ENCODE results near the gene CCDC179. TPM values are rescaled to one million over a fixed set of nuclear protein-coding genes. Genes with fewer than 3 reads are reported as not detected.

The CCDC179 gene
- total RNA-seq, 3 donors from 2014 or later, result not detected

DNA sequence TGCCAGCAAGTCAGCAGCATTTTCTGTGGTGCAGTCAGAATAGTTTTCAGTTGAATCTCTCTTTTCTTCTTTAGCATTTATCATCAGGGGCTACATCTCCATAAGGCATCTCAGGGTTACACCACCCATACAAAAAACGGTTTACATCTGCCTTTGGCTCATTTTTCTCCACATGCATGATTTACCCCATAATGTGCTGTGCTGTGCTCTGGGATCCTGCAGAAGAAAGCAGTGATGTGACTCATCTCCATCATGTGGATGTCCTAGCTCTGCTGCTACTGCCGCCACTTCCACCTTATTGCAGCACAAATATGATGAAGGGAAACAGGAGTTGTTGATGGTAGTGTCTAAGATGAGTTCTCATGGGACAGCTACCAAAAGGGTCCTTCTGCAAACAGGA lies 30.0 kb upstream of the CCDC179 start:
- no peak for ATAC-seq
- H3K36me3 ChIP-seq (ENCODE audit: low read depth), result no peaks in the 10 kb centered on the region
- intact Hi-C loops (cut with DNase I, micrococcal nuclease), result no loop called here

DNA sequence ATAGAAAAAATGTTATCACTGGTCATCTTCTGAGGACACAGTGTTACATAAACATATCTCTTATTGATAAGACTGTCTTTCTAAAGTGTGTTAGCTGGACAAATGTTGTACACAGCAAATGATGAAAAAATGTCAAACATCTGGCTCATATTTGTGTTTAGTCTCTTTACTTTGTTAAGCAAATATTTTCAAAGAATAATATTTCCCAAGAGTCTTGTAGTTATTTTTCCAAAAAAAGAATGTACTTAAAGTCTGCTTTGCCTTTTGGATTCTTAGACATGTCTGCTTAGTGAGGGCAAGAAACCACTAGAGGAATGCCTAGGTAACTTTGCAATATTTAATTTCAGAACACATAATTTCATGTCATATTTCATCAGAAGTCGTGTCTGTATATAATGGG lies 23.9 kb upstream of the CCDC179 start:
- TF ChIP-seq CTCF (IDR thresholded peaks at IDR 0.05), result no peak
- DNase-seq (no peak), ATAC-seq (no peak)
- intact Hi-C loops (cut with DNase I, micrococcal nuclease), result no loop called here
- H3K9me3 ChIP-seq, result no peaks in the 10 kb centered on the region
- H3K4me3 ChIP-seq, result no peak overlapping the region
- H3K4me1 ChIP-seq (ENCODE audit: low read depth), result no peaks in the 10 kb centered on the region
- no peaks in the 10 kb centered on the region for H3K36me3 ChIP-seq (ENCODE audit: low read depth)

More for the DNA sequence above, 30.0 kb upstream of the CCDC179 start:
- H3K9me3 ChIP-seq, result no peaks in the 10 kb centered on the region
- TF ChIP-seq CTCF (IDR thresholded peaks at IDR 0.05), result no peak
- no peak overlapping the region for H3K4me3 ChIP-seq
- DNase-seq, result no peak
- no peaks in the 10 kb centered on the region for H3K4me1 ChIP-seq (ENCODE audit: low read depth)

GRCh38 chr11:22879630-22880029 lies 19.4 kb upstream of the CCDC179 start:
- intact Hi-C loops (cut with DNase I, micrococcal nuclease), result no loop called here
- DNase-seq (no peak), ATAC-seq (no peak)
- no peak for TF ChIP-seq CTCF (IDR thresholded peaks at IDR 0.05)
- Histone ChIP-seq H3K4me1 (ENCODE audit: low read depth) (peaks cover 18% of the 10 kb centered on the region), H3K36me3 (ENCODE audit: low read depth) (no peaks in the 10 kb centered on the region), H3K9me3 (no peaks in the 10 kb centered on the region), H3K4me3 (no peak overlapping the region)

DNA sequence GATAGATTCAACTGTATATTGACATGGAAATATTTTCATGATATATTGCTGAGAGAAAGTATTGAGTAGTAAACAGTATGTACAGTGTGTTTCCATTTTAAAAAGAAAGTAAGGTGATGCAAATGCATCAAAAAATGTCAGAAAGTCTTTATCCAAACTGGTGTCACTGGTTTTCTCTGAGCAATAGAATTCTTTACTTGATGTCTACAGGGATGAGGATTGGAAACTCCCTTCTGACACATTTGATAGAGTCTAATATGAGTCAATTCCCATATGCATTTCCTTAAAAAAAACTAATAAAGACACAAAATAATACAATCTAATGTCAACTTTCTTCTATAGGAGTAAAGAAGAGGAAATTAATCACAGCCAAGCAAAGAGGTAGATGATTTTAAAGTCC lies 18.3 kb upstream of the CCDC179 start:
- intact Hi-C loops (cut with DNase I, micrococcal nuclease), result no loop called here
- Histone ChIP-seq H3K4me1 (ENCODE audit: low read depth) (peaks cover 18% of the 10 kb centered on the region), H3K9me3 (no peaks in the 10 kb centered on the region), H3K4me3 (no peak overlapping the region), H3K36me3 (ENCODE audit: low read depth) (no peaks in the 10 kb centered on the region)
- no peak for TF ChIP-seq CTCF (IDR thresholded peaks at IDR 0.05)
- no peak for ATAC-seq
- no peak for DNase-seq

DNA sequence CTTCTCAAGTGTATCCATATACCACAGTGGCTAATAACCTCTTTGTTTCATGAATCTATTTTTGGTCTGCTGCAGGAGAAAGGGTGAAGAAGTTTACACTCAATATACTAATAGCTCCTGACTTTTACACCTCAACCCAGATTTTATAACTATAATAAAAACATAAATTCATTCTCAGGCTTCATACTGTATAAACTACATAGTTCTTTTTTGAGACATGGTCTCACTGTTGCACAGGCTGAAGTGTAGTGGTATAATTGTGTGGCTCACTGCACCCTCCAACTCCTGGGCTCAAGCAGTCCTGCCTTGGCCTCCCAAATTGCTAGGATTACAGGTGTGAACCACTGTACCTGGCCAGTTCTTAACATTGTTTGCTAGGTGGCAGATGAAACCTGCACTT lies 17.8 kb upstream of the CCDC179 start:
- peak in 2 of 3 donors; percentile 3 to 31 for DNase-seq
- TF ChIP-seq CTCF (IDR thresholded peaks at IDR 0.05), result no peak
- peak; percentile 70 for ATAC-seq
- Histone ChIP-seq H3K4me3 (no peak overlapping the region), H3K4me1 (ENCODE audit: low read depth) (peaks cover 18% of the 10 kb centered on the region), H3K9me3 (no peaks in the 10 kb centered on the region), H3K36me3 (ENCODE audit: low read depth) (no peaks in the 10 kb centered on the region)
- intact Hi-C loops (cut with DNase I, micrococcal nuclease), result no loop called here

DNA sequence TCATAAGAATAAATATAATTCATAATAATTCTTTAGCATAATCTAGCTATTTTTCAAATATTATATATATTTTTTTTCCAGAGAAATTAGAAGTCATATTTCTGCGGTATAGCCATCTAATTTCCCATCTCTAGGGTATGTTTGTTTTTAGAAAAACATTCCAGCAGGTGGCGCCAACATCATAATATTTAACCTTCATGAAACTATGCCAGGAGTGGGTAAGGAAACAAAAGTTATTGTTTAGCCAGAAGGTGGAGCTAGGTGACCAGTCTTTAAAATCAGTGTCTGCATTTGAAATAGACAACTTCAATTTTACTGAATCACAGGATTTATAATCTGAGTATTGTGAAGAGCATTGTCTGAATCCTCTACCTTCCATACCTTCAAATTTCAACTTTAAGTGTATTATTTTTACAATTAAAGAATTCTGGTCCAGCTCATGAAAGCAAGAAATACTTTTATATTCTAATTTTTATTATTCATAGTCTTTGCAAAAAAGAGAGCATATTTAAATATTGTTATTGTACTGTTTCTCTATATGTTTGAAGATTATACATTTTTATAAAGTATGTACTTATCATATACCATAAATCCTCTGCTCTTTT lies 15.7 kb upstream of the CCDC179 start:
- intact Hi-C loops (cut with DNase I, micrococcal nuclease), result no loop called here
- peaks cover 18% of the 10 kb centered on the region for H3K4me1 ChIP-seq (ENCODE audit: low read depth)
- H3K36me3 ChIP-seq (ENCODE audit: low read depth), result no peaks in the 10 kb centered on the region
- H3K9me3 ChIP-seq, result no peaks in the 10 kb centered on the region
- H3K4me3 ChIP-seq, result no peak overlapping the region
- peak in 2 of 3 donors; percentile 46 to 96 for DNase-seq
- ATAC-seq, result peak; percentile 92
- TF ChIP-seq CTCF (IDR thresholded peaks at IDR 0.05), result peak; percentile 44

Measured in mucosa of descending colon (tissue), 3 donors.